Cardiac fibroblast (primary cell): Measurements from ENCODE around the gene EREG.
A peak's percentile ranks its signal among the peaks of the same experiment; 100 is the strongest.

ENCODE experiments used
- DNase-seq, 2 donors: peaks; one replicate each; pipeline versions ENCODE4 v3.0.0 to v3.0.0-alpha.2; 2010; ENCODE audit warnings: low read depth in 2 of 2
- H3K4me3 ChIP-seq, 2 donors: replicated peaks in 1 of 2; 1 replicate in 1 of 2; 2 replicates in 1 of 2; pipeline ENCODE4 v1.5.1; 2011; ENCODE audit warnings: low read depth in 2 of 2, low read length in 2 of 2, mild to moderate bottlenecking in 2 of 2, moderate library complexity in 1 of 2
- TF ChIP-seq, protein P1 (sequence below): IDR thresholded peaks from one replicate; pipeline ENCODE4 v1.5.1; 2011; ENCODE audit warnings: low read depth, mild to moderate bottlenecking, low read length, inconsistent platforms

Gene EREG

DNA sequence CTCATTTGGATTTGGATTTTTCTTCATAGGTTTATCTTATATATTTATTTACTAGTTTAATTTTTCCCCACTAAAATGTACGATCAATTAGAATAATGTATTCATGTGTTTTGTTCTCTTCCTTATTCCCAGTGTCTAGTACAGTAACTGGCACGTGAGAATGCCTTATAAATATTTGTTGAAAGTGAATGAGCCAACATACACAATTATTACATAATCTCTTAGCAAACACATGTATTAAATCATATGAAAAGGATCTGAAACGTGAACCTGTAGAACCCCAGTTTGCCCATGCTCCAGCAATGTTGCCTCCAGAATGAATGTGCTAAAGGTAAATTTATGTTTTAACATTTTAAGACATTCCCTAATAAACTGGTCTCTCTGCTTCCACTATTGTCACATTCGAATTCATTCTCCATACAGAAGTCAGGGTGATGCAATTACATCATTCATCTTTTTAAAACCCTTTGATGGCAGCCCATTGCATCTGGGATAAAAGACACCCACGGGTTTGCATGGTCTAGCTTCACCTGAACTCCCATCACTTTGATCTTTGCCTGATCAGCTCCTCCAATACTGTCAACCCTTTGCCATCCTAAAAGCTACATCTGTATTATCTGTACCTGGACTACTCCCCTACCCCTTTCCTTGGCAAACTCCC lies 49.3 kb downstream of the EREG start:
- TF ChIP-seq, protein P1, sequence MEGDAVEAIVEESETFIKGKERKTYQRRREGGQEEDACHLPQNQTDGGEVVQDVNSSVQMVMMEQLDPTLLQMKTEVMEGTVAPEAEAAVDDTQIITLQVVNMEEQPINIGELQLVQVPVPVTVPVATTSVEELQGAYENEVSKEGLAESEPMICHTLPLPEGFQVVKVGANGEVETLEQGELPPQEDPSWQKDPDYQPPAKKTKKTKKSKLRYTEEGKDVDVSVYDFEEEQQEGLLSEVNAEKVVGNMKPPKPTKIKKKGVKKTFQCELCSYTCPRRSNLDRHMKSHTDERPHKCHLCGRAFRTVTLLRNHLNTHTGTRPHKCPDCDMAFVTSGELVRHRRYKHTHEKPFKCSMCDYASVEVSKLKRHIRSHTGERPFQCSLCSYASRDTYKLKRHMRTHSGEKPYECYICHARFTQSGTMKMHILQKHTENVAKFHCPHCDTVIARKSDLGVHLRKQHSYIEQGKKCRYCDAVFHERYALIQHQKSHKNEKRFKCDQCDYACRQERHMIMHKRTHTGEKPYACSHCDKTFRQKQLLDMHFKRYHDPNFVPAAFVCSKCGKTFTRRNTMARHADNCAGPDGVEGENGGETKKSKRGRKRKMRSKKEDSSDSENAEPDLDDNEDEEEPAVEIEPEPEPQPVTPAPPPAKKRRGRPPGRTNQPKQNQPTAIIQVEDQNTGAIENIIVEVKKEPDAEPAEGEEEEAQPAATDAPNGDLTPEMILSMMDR: no peak
- H3K4me3 ChIP-seq: no peak overlapping the region
- DNase-seq: no peak

DNA sequence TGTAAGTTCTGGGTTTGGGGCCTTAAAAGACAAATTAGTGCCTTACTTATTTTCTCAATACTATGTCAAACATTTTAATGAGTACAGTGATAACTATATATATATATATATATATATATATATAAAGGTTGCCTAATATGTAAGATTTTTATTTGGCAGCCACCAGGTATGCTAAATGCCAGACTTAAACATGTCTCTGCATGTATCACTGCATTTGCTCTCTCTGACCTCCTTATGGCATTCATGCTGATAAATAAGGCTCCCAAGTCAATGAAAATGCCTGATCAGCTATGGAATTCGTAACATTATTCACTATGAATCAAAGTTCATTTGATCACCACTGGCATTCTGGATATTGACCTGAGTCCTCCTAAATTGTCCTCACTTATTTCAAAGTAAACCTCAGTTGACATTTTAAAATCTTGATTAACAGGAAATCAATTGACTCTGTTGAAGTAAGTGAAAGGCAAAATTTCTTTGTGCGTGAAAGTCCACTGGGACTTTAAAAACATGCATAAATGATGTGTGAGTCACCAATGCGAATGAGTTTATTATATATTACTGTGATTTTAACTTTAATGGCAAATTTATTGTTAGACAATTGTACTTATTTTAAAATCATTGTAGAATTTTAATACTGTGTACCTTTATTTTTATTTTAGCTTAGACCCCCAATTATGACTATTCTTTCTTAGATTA lies 50.8 kb downstream of the EREG start:
- TF ChIP-seq, protein P1: no peak
- H3K4me3 ChIP-seq: no peak overlapping the region
- DNase-seq: peak; percentile 23 to 54

DNA sequence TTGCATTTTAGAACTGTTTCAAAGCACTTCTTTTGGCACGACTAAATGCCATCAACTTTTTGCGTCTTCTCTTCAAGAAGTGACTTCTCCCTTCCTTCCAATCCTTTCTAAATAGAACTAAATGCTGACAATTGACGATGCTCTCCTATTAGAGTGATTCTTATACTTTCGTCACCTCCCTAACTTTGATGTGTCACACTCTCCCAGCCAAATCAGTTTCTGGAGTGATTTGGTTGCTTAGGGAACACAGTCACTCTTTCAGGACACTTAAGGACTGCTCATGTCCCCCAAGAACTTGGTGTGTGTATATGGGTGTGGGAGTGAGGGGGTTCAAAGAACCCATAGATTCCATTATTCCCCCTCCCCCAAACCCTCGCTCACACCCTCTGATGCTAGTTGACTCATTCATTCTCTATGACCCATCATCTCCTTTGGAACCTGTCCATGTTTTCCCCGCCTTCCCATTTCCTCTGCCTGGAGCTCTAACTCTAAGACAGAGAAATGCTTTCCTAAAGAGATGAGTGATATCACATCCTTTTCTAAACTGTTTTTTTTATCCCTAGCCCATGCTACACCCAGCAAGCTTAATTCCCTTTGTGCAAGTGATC lies 53.2 kb downstream of the EREG start:
- peak; percentile 89 to 94 for DNase-seq
- no peak overlapping the region for H3K4me3 ChIP-seq
- TF ChIP-seq, protein P1: no peak

DNA sequence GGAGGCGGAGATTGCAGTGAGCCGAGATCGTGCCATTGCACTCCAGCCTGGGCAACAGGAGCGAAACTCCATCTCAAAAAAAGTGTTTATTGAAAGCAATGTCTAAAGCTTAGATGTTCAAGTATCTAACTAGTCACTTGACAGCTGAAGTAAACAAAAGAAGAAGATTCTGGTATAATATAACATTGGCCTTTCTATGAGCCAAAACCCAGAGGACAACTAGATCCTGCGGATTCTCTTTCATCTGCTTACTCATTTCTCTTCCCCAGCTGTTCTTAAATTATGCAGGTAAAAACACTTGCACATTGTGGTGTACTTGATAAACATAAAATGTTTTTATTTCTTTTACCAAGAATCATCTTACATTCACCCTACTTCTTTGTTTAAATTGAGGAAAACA lies 55.9 kb downstream of the EREG start:
- TF ChIP-seq, protein P1: no peak
- DNase-seq: no peak
- no peak overlapping the region for H3K4me3 ChIP-seq

DNA sequence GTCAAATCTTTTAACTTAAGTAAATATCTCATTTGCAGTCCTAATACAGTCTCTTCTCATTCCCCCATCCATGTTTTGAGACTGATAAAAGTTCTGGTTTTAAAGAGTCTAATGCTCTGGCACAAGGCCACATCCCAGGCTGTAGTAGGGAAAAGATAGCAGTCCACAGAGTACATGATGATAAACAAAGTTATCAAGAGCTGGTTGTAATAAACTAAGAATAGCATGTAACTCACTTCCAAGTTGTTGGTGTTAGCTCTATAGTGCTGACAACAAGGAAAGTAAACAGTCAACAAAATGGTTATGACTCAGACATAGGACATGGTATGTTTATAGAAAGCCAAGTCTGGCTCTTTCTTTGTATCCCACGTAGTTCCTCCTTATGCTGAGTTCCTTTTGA lies 58.2 kb downstream of the EREG start:
- TF ChIP-seq, protein P1: no peak
- no peak overlapping the region for H3K4me3 ChIP-seq
- DNase-seq: peak; percentile 83 to 93

DNA sequence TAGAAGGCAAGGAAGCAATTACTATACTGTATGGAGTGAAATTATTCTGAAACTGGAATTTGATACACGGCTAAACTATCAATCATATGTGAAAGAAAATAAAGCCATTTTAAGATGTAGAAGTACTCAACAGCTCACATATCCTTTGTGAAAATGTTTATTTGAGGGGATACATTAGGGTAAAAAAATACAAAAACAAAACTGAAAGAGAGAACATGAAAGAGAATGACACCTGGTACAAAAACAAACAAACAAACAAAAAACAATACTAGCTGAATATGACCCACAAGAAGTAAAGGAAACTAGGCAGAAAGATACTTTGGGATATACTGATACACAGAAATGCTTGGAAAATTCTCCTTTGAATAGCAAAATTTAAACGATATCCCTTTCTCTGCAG lies 59.2 kb downstream of the EREG start:
- no peak overlapping the region for H3K4me3 ChIP-seq
- DNase-seq: no peak
- TF ChIP-seq, protein P1: no peak
